Small intestine (tissue), 7 donors: ENCODE measurements around the gene C3. TPM values are rescaled to one million over a fixed set of nuclear protein-coding genes. Genes with fewer than 3 reads are reported as not detected.

Experiments
- DNase-seq, 2 donors: peaks; one replicate each; pipeline versions ENCODE4 v3.0.0 to v3.0.0-alpha.2; 2013
- FAIRE-seq: peaks from 2 replicates; lab custom pipeline; 2012; peaks lifted over from hg19 to GRCh38; lab: Jason Lieb, UNC
- H3K27ac ChIP-seq, 3 donors: one replicate each; pipeline ENCODE4 v1.5.1; 2013; ENCODE audit warnings: low read length in 2 of 3, mild to moderate bottlenecking in 2 of 3, control low read depth in 1 of 3, inconsistent platforms in 1 of 3, low read depth in 1 of 3, moderate library complexity in 1 of 3
- H3K27me3 ChIP-seq, 3 donors: one replicate each; pipeline ENCODE4 v1.6.1; 2013; ENCODE audit warnings: low read length in 3 of 3, inconsistent platforms in 1 of 3; ENCODE audit not compliant: control insufficient read depth in 3 of 3, insufficient read depth in 3 of 3
- H3K36me3 ChIP-seq, 3 donors: one replicate each; pipeline ENCODE4 v1.6.1; 2013; ENCODE audit warnings: low read length in 3 of 3, inconsistent platforms in 1 of 3, low read depth in 1 of 3, mild to moderate bottlenecking in 1 of 3, moderate library complexity in 1 of 3; ENCODE audit not compliant: control insufficient read depth in 3 of 3, insufficient read depth in 2 of 3
- H3K4me1 ChIP-seq, 3 donors: one replicate each; pipeline ENCODE4 v1.6.1; 2013; ENCODE audit warnings: low read length in 2 of 3, inconsistent platforms in 1 of 3, low read depth in 1 of 3, mild to moderate bottlenecking in 1 of 3, moderate library complexity in 1 of 3; ENCODE audit not compliant: control insufficient read depth in 3 of 3, insufficient read depth in 2 of 3
- H3K4me3 ChIP-seq, 3 donors: one replicate each; pipeline ENCODE4 v1.5.1; 2013; ENCODE audit warnings: low read length in 3 of 3, control low read depth in 1 of 3, inconsistent platforms in 1 of 3, low read depth in 1 of 3, mild to moderate bottlenecking in 1 of 3, moderate library complexity in 1 of 3
- H3K9me3 ChIP-seq, 2 donors: one replicate each; pipeline ENCODE4 v1.6.1; 2013; ENCODE audit warnings: low read depth in 1 of 2, low read length in 1 of 2; ENCODE audit not compliant: control insufficient read depth in 2 of 2, insufficient read depth in 1 of 2
- WGBS, 3 donors: extraction: QIAGEN DNeasy Blood & Tissue Kit; methylation state at CpG; one replicate each; pipeline ENCODE4 v1.1.7; 2013; 5-methylcytosine and 5-hydroxymethylcytosine counted together
- polyA plus RNA-seq, 4 donors: library from polyadenylated mRNA; stranded (reverse) in 3 of 4; unstranded in 1 of 4; fragments of 200-250 nt in 3 of 4; fragments of 120-200 nt in 1 of 4; gene quantifications; one replicate each; pipeline versions ENCODE4 v1.2.1 to v1.2.3, GENCODE V29; 2013
- donor health status: healthy with polysubstance abuse.
- donor health status: control.
- donor health status: control.
- donor health status: Bipolar disorder and iron deficiency.
- donor health status: healthy.

Gene C3
- polyA plus RNA-seq, 4 donors: 9.5 to 552 (median 63.2) TPM

DNA sequence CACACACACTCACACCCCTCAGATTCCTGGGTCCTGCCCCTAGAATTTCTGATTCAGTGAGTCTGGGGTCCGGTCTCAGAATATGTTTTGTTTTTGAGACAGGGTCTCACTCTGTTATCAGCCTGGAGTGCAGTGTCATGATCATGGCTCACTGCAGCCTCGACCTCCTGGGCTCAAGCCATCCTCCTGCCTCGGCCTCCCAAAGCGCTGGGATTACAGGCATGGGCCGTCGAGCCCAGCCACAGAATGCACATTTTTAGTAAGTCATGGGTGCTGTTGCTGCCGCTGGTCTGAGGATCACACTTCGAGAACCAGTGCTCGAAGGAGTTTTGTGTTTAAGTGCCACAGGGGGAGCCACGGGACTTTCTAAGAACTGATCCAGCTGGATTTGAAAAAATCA is 28.4 kb downstream of the C3 start:
- H3K9me3 ChIP-seq: no peaks in the 10 kb centered on the region

GRCh38 chr19:6691342-6691741 is 29.1 kb downstream of the C3 start:
- no peaks in the 10 kb centered on the region for H3K9me3 ChIP-seq
- no peak overlapping the region for H3K27ac ChIP-seq
- peaks cover 0 to 5% (median 0%) of the 10 kb centered on the region in 3 donors for H3K36me3 ChIP-seq
- 88 to 97% (median 92%) methylated on average over 8 of the region's 8 CpGs for WGBS, 3 donors
- no peaks in the 10 kb centered on the region for H3K4me1 ChIP-seq
- H3K27me3 ChIP-seq: no peaks in the 10 kb centered on the region
- H3K4me3 ChIP-seq: no peak overlapping the region
- FAIRE-seq (no peak), DNase-seq (no peak)

More for the DNA sequence above, 28.4 kb downstream of the C3 start:
- FAIRE-seq: no peak
- WGBS, 3 donors: 80 to 85% (median 84%) methylated on average over 10 of the region's 10 CpGs
- Histone ChIP-seq H3K4me1 (no peaks in the 10 kb centered on the region), H3K27ac (no peak overlapping the region), H3K4me3 (no peak overlapping the region), H3K36me3 (peaks cover 0 to 3% (median 0%) of the 10 kb centered on the region in 3 donors), H3K27me3 (no peaks in the 10 kb centered on the region)
- no peak for DNase-seq

- Histone ChIP-seq H3K4me3 (no peak overlapping the region), H3K27ac (no peak overlapping the region), H3K4me1 (no peaks in the 10 kb centered on the region), H3K9me3 (no peaks in the 10 kb centered on the region), H3K27me3 (no peaks in the 10 kb centered on the region), H3K36me3 (peaks cover 0 to 5% (median 0%) of the 10 kb centered on the region in 3 donors)
- no peak for FAIRE-seq
- 87 to 89% (median 88%) methylated on average over 11 of the region's 11 CpGs for WGBS, 3 donors
- no peak for DNase-seq
Observed at GRCh38 chr19:6690160-6690885, 30.1 kb downstream of the C3 start.

DNA sequence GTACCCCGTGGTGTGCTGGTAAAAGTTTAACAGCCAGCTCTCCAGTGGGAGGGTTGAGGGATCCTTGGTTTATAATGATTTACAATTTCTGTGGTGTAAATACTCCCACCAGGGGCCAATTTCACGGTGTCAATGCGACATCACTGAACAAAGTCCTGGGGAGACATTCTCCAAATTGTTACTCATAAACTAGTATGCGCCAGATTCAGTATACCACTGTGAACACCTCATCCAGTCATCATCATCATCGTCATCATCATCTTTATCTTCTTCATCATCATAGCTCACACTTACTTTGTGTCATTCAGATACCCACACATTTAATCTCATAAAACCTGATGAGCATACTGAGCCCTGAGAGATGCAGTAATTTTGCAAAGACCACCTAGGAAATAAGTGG is 33.3 kb downstream of the C3 start:
- DNase-seq (no peak), FAIRE-seq (no peak)
- Histone ChIP-seq H3K27ac (no peak overlapping the region), H3K36me3 (peaks cover 0 to 2% (median 0%) of the 10 kb centered on the region in 3 donors), H3K27me3 (no peaks in the 10 kb centered on the region), H3K9me3 (no peaks in the 10 kb centered on the region), H3K4me3 (no peak overlapping the region), H3K4me1 (no peaks in the 10 kb centered on the region)
- 61 to 62% (median 62%) methylated on average over 5 of the region's 5 CpGs for WGBS, 3 donors

DNA sequence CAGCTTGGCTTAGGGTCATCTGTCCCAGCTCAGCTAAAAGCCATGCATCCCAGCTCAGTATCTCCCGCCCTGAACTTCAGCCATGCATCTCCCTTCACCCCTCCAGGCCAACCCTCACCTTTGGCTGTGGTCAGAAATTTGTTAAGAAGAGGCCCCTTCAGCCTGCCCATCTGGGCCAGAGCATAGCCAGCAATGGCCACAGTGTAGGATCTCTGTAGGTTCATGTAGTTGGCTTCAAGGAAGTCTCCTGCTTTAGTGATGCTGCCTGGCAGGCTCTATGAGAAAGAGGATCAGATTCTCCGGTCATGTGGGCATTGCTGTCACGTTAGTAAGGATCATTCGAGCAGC is 33.8 kb downstream of the C3 start:
- H3K4me3 ChIP-seq: no peak overlapping the region
- H3K4me1 ChIP-seq: no peaks in the 10 kb centered on the region

GRCh38 chr19:6685962-6686627 is 34.4 kb downstream of the C3 start:
- Histone ChIP-seq H3K4me1 (no peaks in the 10 kb centered on the region), H3K4me3 (no peak overlapping the region), H3K27me3 (no peaks in the 10 kb centered on the region), H3K9me3 (no peaks in the 10 kb centered on the region), H3K27ac (no peak overlapping the region), H3K36me3 (peaks cover 0 to 2% (median 0%) of the 10 kb centered on the region in 3 donors)
- no peak for DNase-seq
- 86 to 90% (median 87%) methylated on average over 15 of the region's 15 CpGs for WGBS, 3 donors
- no peak for FAIRE-seq

More for the DNA sequence above, 33.8 kb downstream of the C3 start:
- DNase-seq (no peak), FAIRE-seq (no peak)
- no peaks in the 10 kb centered on the region for H3K27me3 ChIP-seq
- H3K36me3 ChIP-seq: peaks cover 0 to 2% (median 0%) of the 10 kb centered on the region in 3 donors
- H3K27ac ChIP-seq: no peak overlapping the region
- H3K9me3 ChIP-seq: no peaks in the 10 kb centered on the region
- WGBS, 3 donors: 86 to 88% (median 88%) methylated on average over 4 of the region's 4 CpGs

GRCh38 chr19:6685482-6685881 is 35.0 kb downstream of the C3 start:
- H3K4me1 ChIP-seq: no peaks in the 10 kb centered on the region
- H3K9me3 ChIP-seq: no peaks in the 10 kb centered on the region
- DNase-seq (no peak), FAIRE-seq (no peak)
- peaks cover 0 to 2% (median 0%) of the 10 kb centered on the region in 3 donors for H3K36me3 ChIP-seq
- no peaks in the 10 kb centered on the region for H3K27me3 ChIP-seq
- H3K4me3 ChIP-seq: no peak overlapping the region
- WGBS, 3 donors: 81 to 95% (median 91%) methylated on average over 4 of the region's 4 CpGs
- no peak overlapping the region for H3K27ac ChIP-seq

DNA sequence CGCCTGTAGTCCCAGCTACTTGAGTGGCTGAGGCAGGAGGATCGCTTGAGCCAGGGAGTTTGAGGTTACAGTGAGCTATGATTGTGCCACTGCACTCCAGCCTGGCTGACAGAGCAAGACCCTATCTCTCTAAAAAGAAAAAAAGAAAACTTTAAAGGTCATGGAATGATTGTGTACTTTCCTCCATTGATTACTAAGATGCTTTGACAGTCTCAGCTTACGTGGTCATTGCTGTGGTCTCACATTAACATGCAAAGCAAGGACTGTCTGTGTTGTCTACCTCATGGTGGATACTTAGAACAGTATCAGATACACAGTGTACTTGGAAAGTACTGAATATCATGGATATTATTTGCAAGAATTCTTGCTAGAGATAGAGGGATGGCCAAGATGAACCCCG is 36.5 kb downstream of the C3 start:
- peaks cover 0 to 4% of the 10 kb centered on the region in 2 donors for H3K9me3 ChIP-seq
- H3K4me1 ChIP-seq: no peaks in the 10 kb centered on the region
- no peaks in the 10 kb centered on the region for H3K27me3 ChIP-seq
- H3K4me3 ChIP-seq: no peak overlapping the region
- no peak for DNase-seq
- no peak overlapping the region for H3K27ac ChIP-seq
- peaks cover 0 to 2% (median 0%) of the 10 kb centered on the region in 3 donors for H3K36me3 ChIP-seq
- WGBS, 3 donors: 91 to 97% (median 95%) methylated on average over 4 of the region's 4 CpGs
- no peak for FAIRE-seq
